ENCODE measurements around the gene FAM177B. TPM values are rescaled to one million over a fixed set of nuclear protein-coding genes. Genes with fewer than 3 reads are reported as not detected.

The FAM177B gene
- total and polyA plus RNA-seq, 4 donors = 0.10 to 0.54 (median 0.27) TPM; not detected in 1

GRCh38 chr1:222788402-222789156 lies 51.6 kb downstream of the FAM177B start:
- H3K9me3 ChIP-seq (ENCODE audit: control insufficient read depth in 4 of 4, insufficient read depth in 3 of 4, low read length in 3 of 4) = no peaks in the 10 kb centered on the region
- no peak overlapping the region for H3K4me3 ChIP-seq
- H3K36me3 ChIP-seq (ENCODE audit: control insufficient read depth in 4 of 4, insufficient read depth in 4 of 4, low read length in 4 of 4) = no peaks in the 10 kb centered on the region
- 86 to 92% methylated on average over 3 of the region's 3 CpGs for WGBS, 2 donors
- no peaks in the 10 kb centered on the region for H3K27me3 ChIP-seq (ENCODE audit: control insufficient read depth in 3 of 3, insufficient read depth in 3 of 3, low read length in 2 of 3)
- H3K4me1 ChIP-seq (ENCODE audit: control insufficient read depth in 5 of 5, insufficient read depth in 5 of 5, low read length in 5 of 5) = peaks cover 1 to 46% (median 23%) of the 10 kb centered on the region in 5 donors
- ATAC-seq (ENCODE audit: insufficient read depth, low FRiP score) (no peak), DNase-seq (no peak)
- no peak overlapping the region for H3K27ac ChIP-seq (ENCODE audit: low read depth in 1 of 2, low read length in 1 of 2)
- no peak overlapping the region for H3K9ac ChIP-seq (ENCODE audit: insufficient read depth in 1 of 2, low read length in 2 of 2)
- no peak for TF ChIP-seq CTCF (IDR thresholded peaks at IDR 0.05; ENCODE audit: control extremely low read depth, extremely low read depth)

- Histone ChIP-seq H3K4me1 (ENCODE audit: control insufficient read depth in 5 of 5, insufficient read depth in 5 of 5, low read length in 5 of 5) (peaks cover 0 to 33% (median 10%) of the 10 kb centered on the region in 5 donors), H3K27me3 (ENCODE audit: control insufficient read depth in 3 of 3, insufficient read depth in 3 of 3, low read length in 2 of 3) (no peaks in the 10 kb centered on the region), H3K9ac (ENCODE audit: insufficient read depth in 1 of 2, low read length in 2 of 2) (no peak overlapping the region), H3K27ac (ENCODE audit: low read depth in 1 of 2, low read length in 1 of 2) (no peak overlapping the region), H3K4me3 (no peak overlapping the region), H3K9me3 (ENCODE audit: control insufficient read depth in 4 of 4, insufficient read depth in 3 of 4, low read length in 3 of 4) (no peaks in the 10 kb centered on the region), H3K36me3 (ENCODE audit: control insufficient read depth in 4 of 4, insufficient read depth in 4 of 4, low read length in 4 of 4) (no peaks in the 10 kb centered on the region)
- 76 to 84% methylated on average over 2 of the region's 2 CpGs for WGBS, 2 donors
- ATAC-seq (ENCODE audit: insufficient read depth, low FRiP score) = no peak
- no peak for TF ChIP-seq CTCF (IDR thresholded peaks at IDR 0.05; ENCODE audit: control extremely low read depth, extremely low read depth)
- no peak for DNase-seq
Observed at GRCh38 chr1:222790115-222790514, 53.1 kb downstream of the FAM177B start.

GRCh38 chr1:222790520-222790919 lies 53.5 kb downstream of the FAM177B start:
- Histone ChIP-seq H3K4me3 (no peak overlapping the region), H3K4me1 (ENCODE audit: control insufficient read depth in 5 of 5, insufficient read depth in 5 of 5, low read length in 5 of 5) (peaks cover 0 to 29% (median 7%) of the 10 kb centered on the region in 5 donors), H3K9me3 (ENCODE audit: control insufficient read depth in 4 of 4, insufficient read depth in 3 of 4, low read length in 3 of 4) (no peaks in the 10 kb centered on the region), H3K9ac (ENCODE audit: insufficient read depth in 1 of 2, low read length in 2 of 2) (no peak overlapping the region), H3K27me3 (ENCODE audit: control insufficient read depth in 3 of 3, insufficient read depth in 3 of 3, low read length in 2 of 3) (no peaks in the 10 kb centered on the region), H3K27ac (ENCODE audit: low read depth in 1 of 2, low read length in 1 of 2) (no peak overlapping the region), H3K36me3 (ENCODE audit: control insufficient read depth in 4 of 4, insufficient read depth in 4 of 4, low read length in 4 of 4) (no peaks in the 10 kb centered on the region)
- no peak for TF ChIP-seq CTCF (IDR thresholded peaks at IDR 0.05; ENCODE audit: control extremely low read depth, extremely low read depth)
- WGBS, 2 donors = 81 to 83% methylated on average over 4 of the region's 4 CpGs
- ATAC-seq (ENCODE audit: insufficient read depth, low FRiP score) (no peak), DNase-seq (no peak)
